ENCODE results near the gene DIP2A. TPM values are rescaled to one million over a fixed set of nuclear protein-coding genes. Genes with fewer than 3 reads are reported as not detected.

Gene DIP2A
- total RNA-seq (17.5 TPM), polyA plus RNA-seq (ENCODE audit: insufficient read depth in 1 of 8, insufficient read length in 8 of 8, low replicate concordance in 1 of 8) (10 to 100 TPM; 16.3 to 31.4 (median 23.4) TPM)
- long read RNA-seq, donor 1, partial matches to known transcripts = 0 of 1 reads
- long read RNA-seq, donor 1, other reads (novel, unspliced or antisense) = 0 of 1 reads
- long read RNA-seq, donor 2 = 0 reads
- long read RNA-seq, donor 3, full-length matches to known transcripts = 3 of 3 reads
- long read RNA-seq, donor 3, partial matches to known transcripts = 0 of 3 reads
- long read RNA-seq, donor 3, other reads (novel, unspliced or antisense) = 0 of 3 reads
- long read RNA-seq, donor 4, partial matches to known transcripts = 6 of 6 reads
- long read RNA-seq, donor 4, other reads (novel, unspliced or antisense) = 0 of 6 reads
- long read RNA-seq, donor 5, full-length matches to known transcripts = 2 of 2 reads
- long read RNA-seq, donor 5, partial matches to known transcripts = 0 of 2 reads
- long read RNA-seq, donor 5, other reads (novel, unspliced or antisense) = 0 of 2 reads
- long read RNA-seq, donor 6, partial matches to known transcripts = 15 of 18 reads
- long read RNA-seq, donor 6, other reads (novel, unspliced or antisense) = 0 of 18 reads
- long read RNA-seq, donor 7 = 0 reads
- long read RNA-seq, donor 8, partial matches to known transcripts = 0 of 2 reads
- long read RNA-seq, donor 8, other reads (novel, unspliced or antisense) = 0 of 2 reads
- long read RNA-seq, donor 9 = 0 reads
- long read RNA-seq, donor 10 = 0 reads
- long read RNA-seq, donor 11, full-length matches to known transcripts = 3 of 3 reads
- long read RNA-seq, donor 11, partial matches to known transcripts = 0 of 3 reads
- long read RNA-seq, donor 11, other reads (novel, unspliced or antisense) = 0 of 3 reads

DNA sequence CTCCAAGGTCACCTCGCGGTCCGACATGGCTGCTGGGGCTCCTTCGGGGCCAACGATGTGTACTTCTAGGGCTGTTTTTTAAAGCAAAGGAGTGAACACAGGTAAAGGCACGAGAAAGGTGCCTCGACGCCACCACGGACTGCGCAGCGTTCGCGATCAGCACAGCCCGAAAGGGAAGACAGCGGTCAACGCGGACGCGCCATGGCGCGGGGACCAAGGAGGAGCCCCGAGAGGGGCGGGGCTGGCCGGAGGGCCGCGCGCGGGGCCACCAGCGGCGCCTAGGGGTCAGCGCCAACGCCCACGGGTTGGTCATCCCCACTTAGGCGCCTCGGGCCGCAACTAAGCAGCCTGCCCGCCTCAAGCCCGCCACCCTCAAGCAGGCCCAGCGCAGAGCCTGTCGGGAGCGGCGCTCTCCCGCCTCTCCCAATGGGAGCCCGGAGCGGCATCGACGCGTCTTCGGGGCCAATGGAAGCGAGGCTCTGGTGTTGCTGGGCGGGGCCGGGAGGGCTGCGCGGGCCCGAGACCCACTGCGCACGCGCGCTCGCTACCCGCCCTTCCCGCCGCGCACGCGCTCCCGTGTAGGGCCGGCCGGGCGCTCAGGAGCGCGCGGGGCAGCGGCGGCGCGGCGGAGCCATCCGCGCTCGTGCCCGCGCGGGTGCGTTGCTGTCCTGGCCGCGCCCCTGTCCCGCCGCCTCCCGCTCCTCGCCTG is at the start of gene DIP2A:
DIP2A (plus strand) TSS at position 577 of the 709 bp plus-strand sequence. CDS start 241 bp downstream, outside the sequence.
- under 1% methylated on average over 85 of the region's 91 CpGs for WGBS (ENCODE audit: insufficient coverage)
- H3K27me3 ChIP-seq (ENCODE audit: control insufficient read depth, insufficient read depth, low read length) = no peaks in the 10 kb centered on the region
- peak within 1 kb of the TSS; percentile 74 for H3K4me3 ChIP-seq (ENCODE audit: low read length)
- peak; percentile 99 for DNase-seq
- H3K36me3 ChIP-seq (ENCODE audit: control insufficient read depth, insufficient read depth, low read length) = peaks cover 18% of the 10 kb centered on the region
- peak within 1 kb of the TSS; percentile 87 for H3K27ac ChIP-seq (ENCODE audit: low read length)
- peaks cover 38% of the 10 kb centered on the region for H3K4me1 ChIP-seq (ENCODE audit: control insufficient read depth, insufficient read depth, low read length)
- no peaks in the 10 kb centered on the region for H3K9me3 ChIP-seq (replicated peaks; ENCODE audit: control insufficient read depth, low read depth, low read length)

DNA sequence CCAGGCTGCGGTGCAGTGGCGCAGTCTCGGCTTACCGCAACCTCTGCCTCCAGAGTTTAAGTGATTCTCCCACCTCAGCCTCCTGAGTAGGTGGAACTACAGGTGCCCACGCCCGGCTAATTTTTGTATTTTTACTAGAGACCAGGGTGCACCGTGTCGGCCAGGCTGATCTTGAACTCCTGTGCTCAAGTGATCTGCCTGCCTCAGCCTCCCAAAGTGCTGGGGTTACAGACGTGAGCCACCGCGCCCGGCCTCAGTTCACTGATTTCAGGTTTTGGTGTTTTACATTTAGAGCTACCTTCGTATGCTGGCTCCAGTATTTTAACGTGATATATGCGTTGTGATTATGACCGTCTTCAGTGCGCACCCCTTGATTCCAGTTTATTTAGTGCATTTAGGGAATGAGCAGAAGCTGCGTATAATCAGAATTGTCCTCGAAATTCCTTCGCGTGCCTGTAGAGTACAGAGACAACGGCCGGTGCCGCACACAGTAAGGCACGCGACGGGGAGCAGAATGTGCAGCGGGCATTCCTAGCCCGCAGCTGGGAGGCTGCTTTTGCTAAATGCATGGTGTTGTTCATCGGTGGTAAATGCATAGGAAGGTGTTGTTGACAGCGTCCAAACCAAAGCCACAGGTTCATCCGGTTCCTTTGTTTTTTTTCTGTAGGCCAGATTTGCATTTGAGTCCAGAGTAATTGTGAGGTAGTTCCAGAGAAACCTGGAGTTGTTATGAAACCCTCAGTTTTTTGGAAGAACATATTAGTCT is 48.9 kb upstream of the DIP2A start:
- Histone ChIP-seq H3K27ac (ENCODE audit: low read length) (no peak overlapping the region), H3K36me3 (ENCODE audit: control insufficient read depth, insufficient read depth, low read length) (peaks cover 30% of the 10 kb centered on the region), H3K4me1 (ENCODE audit: control insufficient read depth, insufficient read depth, low read length) (no peaks in the 10 kb centered on the region), H3K9me3 (replicated peaks; ENCODE audit: control insufficient read depth, low read depth, low read length) (no peaks in the 10 kb centered on the region), H3K27me3 (ENCODE audit: control insufficient read depth, insufficient read depth, low read length) (no peaks in the 10 kb centered on the region), H3K4me3 (ENCODE audit: low read length) (no peak overlapping the region)
- 95% methylated on average over 30 of the region's 32 CpGs for WGBS (ENCODE audit: insufficient coverage)
- no peak for DNase-seq

DNA sequence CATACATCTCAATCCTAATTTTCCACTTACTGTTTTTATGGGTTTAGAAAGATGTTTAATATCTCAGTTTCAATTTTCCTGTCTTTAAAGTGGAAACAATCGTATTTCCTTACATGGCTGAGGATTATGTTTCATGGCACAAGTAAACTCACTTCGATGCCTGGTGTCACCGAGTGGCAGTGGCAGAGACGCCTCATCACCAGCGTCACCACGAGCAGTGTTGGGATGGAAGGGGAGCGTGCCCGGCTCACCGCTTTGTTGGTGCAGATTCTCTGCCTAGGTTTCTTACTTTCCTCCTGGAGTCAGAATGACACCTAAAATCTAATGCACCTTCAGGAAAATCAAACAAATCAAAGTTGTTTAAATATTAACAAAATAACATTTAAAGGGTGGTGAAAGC is 48.2 kb upstream of the DIP2A start:
- Histone ChIP-seq H3K4me1 (ENCODE audit: control insufficient read depth, insufficient read depth, low read length) (no peaks in the 10 kb centered on the region), H3K27ac (ENCODE audit: low read length) (no peak overlapping the region), H3K9me3 (replicated peaks; ENCODE audit: control insufficient read depth, low read depth, low read length) (no peaks in the 10 kb centered on the region), H3K4me3 (ENCODE audit: low read length) (no peak overlapping the region), H3K27me3 (ENCODE audit: control insufficient read depth, insufficient read depth, low read length) (no peaks in the 10 kb centered on the region), H3K36me3 (ENCODE audit: control insufficient read depth, insufficient read depth, low read length) (peaks cover 29% of the 10 kb centered on the region)
- WGBS (ENCODE audit: insufficient coverage) = no CpG with 5 or more reads among the region's 9 CpGs
- no peak for DNase-seq

DNA sequence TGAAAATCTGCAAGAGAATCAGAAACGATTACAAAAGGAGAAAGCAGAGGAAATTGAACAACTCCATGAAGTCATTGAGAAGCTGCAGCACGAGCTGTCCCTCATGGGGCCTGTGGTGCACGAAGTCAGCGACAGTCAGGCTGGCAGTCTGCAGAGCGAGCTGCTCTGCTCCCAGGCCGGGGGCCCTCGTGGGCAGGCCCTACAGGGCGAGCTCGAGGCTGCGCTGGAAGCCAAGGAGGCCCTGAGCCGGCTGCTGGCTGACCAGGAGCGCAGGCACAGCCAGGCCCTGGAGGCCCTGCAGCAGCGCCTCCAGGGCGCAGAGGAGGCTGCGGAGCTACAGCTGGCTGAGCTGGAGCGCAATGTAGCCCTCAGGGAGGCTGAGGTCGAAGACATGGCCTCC is 47.5 kb upstream of the DIP2A start:
- Histone ChIP-seq H3K36me3 (ENCODE audit: control insufficient read depth, insufficient read depth, low read length) (peaks cover 35% of the 10 kb centered on the region), H3K27ac (ENCODE audit: low read length) (no peak overlapping the region), H3K9me3 (replicated peaks; ENCODE audit: control insufficient read depth, low read depth, low read length) (no peaks in the 10 kb centered on the region), H3K4me1 (ENCODE audit: control insufficient read depth, insufficient read depth, low read length) (no peaks in the 10 kb centered on the region), H3K27me3 (ENCODE audit: control insufficient read depth, insufficient read depth, low read length) (no peaks in the 10 kb centered on the region), H3K4me3 (ENCODE audit: low read length) (no peak overlapping the region)
- 79% methylated on average over 17 of the region's 17 CpGs for WGBS (ENCODE audit: insufficient coverage)
- DNase-seq = no peak

DNA sequence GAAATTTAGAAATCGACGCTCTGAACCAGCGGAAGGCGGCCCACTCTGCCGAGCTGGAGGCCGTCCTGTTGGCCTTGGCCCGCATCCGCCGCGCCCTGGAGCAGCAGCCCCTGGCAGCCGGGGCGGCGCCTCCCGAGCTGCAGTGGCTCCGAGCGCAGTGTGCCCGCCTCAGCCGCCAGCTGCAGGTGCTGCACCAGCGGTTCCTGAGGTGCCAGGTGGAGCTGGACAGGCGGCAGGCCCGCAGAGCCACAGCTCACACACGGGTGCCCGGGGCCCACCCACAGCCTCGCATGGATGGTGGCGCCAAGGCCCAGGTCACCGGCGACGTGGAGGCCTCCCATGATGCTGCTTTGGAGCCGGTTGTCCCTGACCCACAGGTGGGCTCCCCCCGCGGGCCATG is 47.0 kb upstream of the DIP2A start:
- peaks cover 39% of the 10 kb centered on the region for H3K36me3 ChIP-seq (ENCODE audit: control insufficient read depth, insufficient read depth, low read length)
- no peak for DNase-seq
- WGBS (ENCODE audit: insufficient coverage) = 94% methylated on average over 31 of the region's 31 CpGs

GRCh38 chr21:46412521-46413364 is 45.9 kb upstream of the DIP2A start:
- Histone ChIP-seq H3K27me3 (ENCODE audit: control insufficient read depth, insufficient read depth, low read length) (no peaks in the 10 kb centered on the region), H3K4me1 (ENCODE audit: control insufficient read depth, insufficient read depth, low read length) (no peaks in the 10 kb centered on the region), H3K9me3 (replicated peaks; ENCODE audit: control insufficient read depth, low read depth, low read length) (no peaks in the 10 kb centered on the region), H3K27ac (ENCODE audit: low read length) (no peak overlapping the region), H3K36me3 (ENCODE audit: control insufficient read depth, insufficient read depth, low read length) (peaks cover 46% of the 10 kb centered on the region), H3K4me3 (ENCODE audit: low read length) (no peak overlapping the region)
- DNase-seq = no peak
- WGBS (ENCODE audit: insufficient coverage) = 84% methylated on average over 27 of the region's 39 CpGs

More for the DNA sequence above, 47.0 kb upstream of the DIP2A start:
- Histone ChIP-seq H3K4me3 (ENCODE audit: low read length) (no peak overlapping the region), H3K27ac (ENCODE audit: low read length) (no peak overlapping the region), H3K9me3 (replicated peaks; ENCODE audit: control insufficient read depth, low read depth, low read length) (no peaks in the 10 kb centered on the region), H3K4me1 (ENCODE audit: control insufficient read depth, insufficient read depth, low read length) (no peaks in the 10 kb centered on the region), H3K27me3 (ENCODE audit: control insufficient read depth, insufficient read depth, low read length) (no peaks in the 10 kb centered on the region)

DNA sequence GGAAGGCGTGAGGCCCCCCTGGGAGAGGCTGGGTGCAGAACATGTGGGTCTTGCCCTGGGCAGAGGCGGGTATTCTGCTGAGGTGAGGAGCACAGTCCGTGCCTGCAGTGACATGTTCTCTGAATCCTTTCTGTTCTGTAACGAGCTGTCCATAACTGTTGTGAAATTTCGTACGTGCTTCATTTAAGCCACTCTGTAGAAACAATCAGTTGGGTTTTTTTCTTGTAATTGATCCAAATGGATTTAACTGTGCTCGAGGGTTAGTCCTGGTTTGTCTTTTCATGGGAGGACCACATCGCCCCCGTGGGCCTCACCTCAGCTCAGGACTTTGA is 45.4 kb upstream of the DIP2A start:
- Histone ChIP-seq H3K36me3 (ENCODE audit: control insufficient read depth, insufficient read depth, low read length) (peaks cover 48% of the 10 kb centered on the region), H3K4me3 (ENCODE audit: low read length) (no peak overlapping the region), H3K27ac (ENCODE audit: low read length) (no peak overlapping the region), H3K4me1 (ENCODE audit: control insufficient read depth, insufficient read depth, low read length) (no peaks in the 10 kb centered on the region), H3K9me3 (replicated peaks; ENCODE audit: control insufficient read depth, low read depth, low read length) (no peaks in the 10 kb centered on the region), H3K27me3 (ENCODE audit: control insufficient read depth, insufficient read depth, low read length) (no peaks in the 10 kb centered on the region)
- DNase-seq = no peak
- WGBS (ENCODE audit: insufficient coverage) = 58% methylated on average over 4 of the region's 9 CpGs

- Histone ChIP-seq H3K27me3 (ENCODE audit: control insufficient read depth, insufficient read depth, low read length) (no peaks in the 10 kb centered on the region), H3K4me1 (ENCODE audit: control insufficient read depth, insufficient read depth, low read length) (no peaks in the 10 kb centered on the region), H3K9me3 (replicated peaks; ENCODE audit: control insufficient read depth, low read depth, low read length) (no peaks in the 10 kb centered on the region), H3K4me3 (ENCODE audit: low read length) (no peak overlapping the region), H3K36me3 (ENCODE audit: control insufficient read depth, insufficient read depth, low read length) (peaks cover 64% of the 10 kb centered on the region), H3K27ac (ENCODE audit: low read length) (no peak overlapping the region)
- no peak for DNase-seq
- 94% methylated on average over 13 of the region's 13 CpGs for WGBS (ENCODE audit: insufficient coverage)
Observed at GRCh38 chr21:46414965-46415275, 43.8 kb upstream of the DIP2A start.

- DNase-seq = no peak
- 94% methylated on average over 19 of the region's 20 CpGs for WGBS (ENCODE audit: insufficient coverage)
Observed at GRCh38 chr21:46416551-46416950, 42.1 kb upstream of the DIP2A start.

More at GRCh38 chr21:46416551-46416950, 42.1 kb upstream of the DIP2A start:
- H3K9me3 ChIP-seq (replicated peaks; ENCODE audit: control insufficient read depth, low read depth, low read length) = no peaks in the 10 kb centered on the region
- no peak overlapping the region for H3K27ac ChIP-seq (ENCODE audit: low read length)
- no peak overlapping the region for H3K4me3 ChIP-seq (ENCODE audit: low read length)
- no peaks in the 10 kb centered on the region for H3K27me3 ChIP-seq (ENCODE audit: control insufficient read depth, insufficient read depth, low read length)
- H3K4me1 ChIP-seq (ENCODE audit: control insufficient read depth, insufficient read depth, low read length) = no peaks in the 10 kb centered on the region
- peaks cover 70% of the 10 kb centered on the region for H3K36me3 ChIP-seq (ENCODE audit: control insufficient read depth, insufficient read depth, low read length)

All from muscle of leg (tissue), 16 donors.